ENCODE measurements around the gene PODXL2.

PODXL2 gene

DNA sequence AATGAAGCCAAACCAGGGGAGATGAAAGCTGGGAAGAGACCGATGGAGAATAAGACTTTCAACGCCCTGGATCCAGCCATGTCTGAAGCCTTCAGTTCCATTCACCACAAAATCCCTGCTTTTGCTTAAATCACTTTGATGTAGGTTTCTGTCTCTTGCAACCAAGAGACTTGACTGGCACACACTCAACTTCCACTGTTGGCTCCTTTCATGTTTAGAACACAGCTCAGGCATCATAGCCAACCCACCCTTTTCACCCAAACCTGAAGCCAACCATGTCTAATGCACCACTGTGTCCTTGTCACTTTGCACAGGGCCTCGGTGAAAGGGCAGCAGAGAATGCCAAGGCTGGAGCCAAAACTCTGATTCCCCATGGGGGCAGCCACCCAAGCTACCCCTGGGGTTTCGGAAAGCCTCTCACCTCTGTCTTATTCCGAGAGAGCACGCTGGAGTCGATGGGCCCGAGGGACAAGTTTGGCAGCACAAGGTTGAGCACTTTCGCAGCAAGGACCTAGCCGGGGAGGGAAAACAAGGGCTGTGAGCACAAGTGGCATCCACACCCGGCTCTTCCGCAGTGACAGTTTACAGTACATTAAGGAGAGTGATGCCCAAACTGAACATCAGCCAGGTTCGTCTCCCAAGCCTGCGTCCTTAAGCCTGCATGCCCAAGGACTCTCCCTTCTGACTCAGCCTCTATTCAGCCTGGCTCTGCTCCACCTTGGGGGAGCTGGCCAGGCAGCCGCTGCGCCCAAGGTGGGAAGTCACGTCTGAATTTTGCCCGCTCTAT, 81.4 kb downstream of the PODXL2 start:
- no peak for FAIRE-seq

- FAIRE-seq: no peak
These were observed 82.2 kb downstream of the PODXL2 start for GRCh38 chr3:127711021-127711695.

DNA sequence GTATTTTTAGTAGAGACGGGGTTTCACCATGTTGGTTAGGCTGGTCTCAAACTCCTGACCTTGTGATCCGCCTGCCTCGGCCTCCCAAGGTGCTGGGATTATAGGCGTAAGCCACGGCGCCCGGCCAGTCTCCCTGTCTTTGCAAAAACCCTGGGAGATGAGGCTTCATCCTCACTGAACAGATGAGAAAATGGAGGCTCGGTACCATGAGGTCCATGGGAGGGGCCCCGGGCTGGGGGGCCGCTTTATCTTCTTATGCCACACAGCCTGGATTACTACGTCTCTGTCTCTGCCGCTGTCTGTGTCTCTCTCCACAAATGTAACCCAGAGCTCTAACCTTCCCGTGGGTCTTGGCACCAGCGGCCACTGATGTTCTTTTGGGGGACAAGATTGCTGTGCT, 82.9 kb downstream of the PODXL2 start:
- no peak for FAIRE-seq

- FAIRE-seq: no peak
These were observed 83.5 kb downstream of the PODXL2 start for GRCh38 chr3:127712461-127712860.

DNA sequence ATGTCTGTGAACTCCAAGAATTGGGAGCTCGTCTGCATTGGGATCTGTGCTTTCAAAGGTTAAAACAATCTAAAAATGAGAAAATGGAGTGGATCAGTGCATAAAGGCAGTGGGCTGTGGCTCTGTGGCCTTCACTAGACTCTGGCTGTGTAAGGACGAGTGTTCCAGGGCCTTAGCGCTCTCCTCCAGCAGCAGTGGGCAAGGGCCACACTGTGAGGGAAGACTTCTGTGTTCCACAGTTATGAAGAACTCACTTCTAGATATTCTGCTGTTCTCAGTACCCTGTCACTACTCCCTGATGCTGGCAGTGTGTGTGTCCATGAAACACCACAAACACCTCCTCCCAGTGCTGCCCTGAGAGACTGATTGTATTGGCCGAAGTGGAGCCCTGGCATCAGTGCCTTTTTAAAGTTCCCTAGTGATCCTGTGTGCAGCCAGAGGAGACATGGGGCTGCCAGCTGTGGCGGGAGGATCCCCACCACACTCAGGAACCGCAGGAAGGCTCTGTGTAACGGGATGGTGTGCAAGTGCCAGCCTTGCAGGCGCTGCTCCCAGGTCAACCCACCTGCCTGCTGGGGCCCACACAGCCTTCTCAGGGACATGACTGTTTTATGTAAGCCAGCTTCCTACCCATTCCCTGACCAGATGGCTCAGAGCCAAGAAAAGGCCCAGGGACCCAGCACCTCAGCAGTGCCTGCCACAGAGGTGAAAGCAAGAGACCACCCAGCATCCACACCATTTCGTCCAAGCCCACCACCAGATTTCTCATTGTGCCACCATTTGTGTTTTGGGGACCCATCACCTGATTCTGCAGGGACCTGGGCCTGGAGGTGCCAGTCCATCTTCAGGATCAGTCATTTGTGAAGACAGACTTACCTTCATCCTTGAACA, 84.1 kb downstream of the PODXL2 start:
- FAIRE-seq: no peak

- FAIRE-seq: no peak
These were observed 85.2 kb downstream of the PODXL2 start for GRCh38 chr3:127714125-127714571.

DNA sequence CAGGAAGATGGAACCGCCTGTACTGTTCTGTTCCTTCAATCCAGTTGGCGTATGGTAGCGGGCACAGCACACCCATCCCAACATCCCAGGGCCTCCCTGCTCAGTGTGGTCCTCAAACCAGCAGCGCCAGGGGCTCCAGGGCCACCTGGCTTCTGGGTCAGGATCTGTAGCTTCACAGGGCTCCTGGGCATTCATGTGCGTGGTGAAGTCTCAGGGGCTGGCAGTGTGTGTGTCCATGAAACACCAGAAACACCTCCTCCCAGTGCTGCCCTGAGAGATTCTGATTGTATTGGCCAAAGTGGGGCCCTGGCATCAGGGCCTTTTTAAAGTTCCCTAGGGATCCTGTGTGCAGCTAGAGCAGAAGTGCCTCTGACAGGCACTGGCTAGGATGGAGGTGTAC, 85.9 kb downstream of the PODXL2 start:
- FAIRE-seq: no peak

- no peak for FAIRE-seq
These were observed 86.5 kb downstream of the PODXL2 start for GRCh38 chr3:127715532-127715931.

GRCh38 chr3:127716384-127716783, 87.4 kb downstream of the PODXL2 start:
- FAIRE-seq: no peak

- no peak for FAIRE-seq
These were observed 88.6 kb downstream of the PODXL2 start for GRCh38 chr3:127717357-127718244.

- FAIRE-seq: no peak
These were observed 89.4 kb downstream of the PODXL2 start for GRCh38 chr3:127718245-127718915.

DNA sequence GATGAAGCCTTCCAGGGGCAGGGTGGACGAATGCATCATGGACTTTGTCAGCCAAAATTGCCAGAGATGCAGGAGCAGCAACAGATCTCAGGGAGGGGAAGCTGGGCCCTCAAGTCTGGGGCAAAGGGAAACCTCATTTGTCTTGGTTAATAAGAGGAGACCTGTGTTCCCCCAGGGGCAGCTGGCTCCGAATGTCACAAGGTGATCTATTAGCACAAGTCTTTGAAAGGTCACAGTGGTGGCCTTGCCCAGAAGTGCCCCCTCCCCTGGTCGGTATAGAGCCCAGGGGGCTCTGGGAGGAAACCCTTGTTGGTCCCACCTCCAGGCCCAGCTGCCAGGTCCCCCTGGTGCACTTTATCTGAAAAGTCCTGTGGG, 89.9 kb downstream of the PODXL2 start:
- FAIRE-seq: no peak

DNA sequence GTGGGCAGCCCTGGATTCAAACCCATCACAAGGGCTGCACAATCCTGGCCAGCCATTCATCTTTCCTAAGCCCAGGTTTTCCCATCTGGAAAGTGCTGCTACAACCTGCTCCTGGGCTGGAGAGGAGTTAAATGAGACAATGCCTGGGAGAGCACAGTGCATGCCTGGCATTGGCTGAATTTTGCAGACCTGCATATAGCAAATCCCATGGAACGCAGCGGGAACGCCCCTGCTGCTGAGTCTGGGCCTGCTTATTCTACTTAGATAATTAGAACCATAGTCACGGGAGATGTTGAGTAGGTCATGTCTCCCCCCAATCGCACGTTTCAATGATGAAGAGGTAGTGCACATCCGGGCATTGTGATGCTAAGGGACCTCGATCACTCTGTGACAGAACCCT, 90.4 kb downstream of the PODXL2 start:
- no peak for FAIRE-seq

- FAIRE-seq: no peak
These were observed 91.3 kb downstream of the PODXL2 start for GRCh38 chr3:127720161-127720823.

DNA sequence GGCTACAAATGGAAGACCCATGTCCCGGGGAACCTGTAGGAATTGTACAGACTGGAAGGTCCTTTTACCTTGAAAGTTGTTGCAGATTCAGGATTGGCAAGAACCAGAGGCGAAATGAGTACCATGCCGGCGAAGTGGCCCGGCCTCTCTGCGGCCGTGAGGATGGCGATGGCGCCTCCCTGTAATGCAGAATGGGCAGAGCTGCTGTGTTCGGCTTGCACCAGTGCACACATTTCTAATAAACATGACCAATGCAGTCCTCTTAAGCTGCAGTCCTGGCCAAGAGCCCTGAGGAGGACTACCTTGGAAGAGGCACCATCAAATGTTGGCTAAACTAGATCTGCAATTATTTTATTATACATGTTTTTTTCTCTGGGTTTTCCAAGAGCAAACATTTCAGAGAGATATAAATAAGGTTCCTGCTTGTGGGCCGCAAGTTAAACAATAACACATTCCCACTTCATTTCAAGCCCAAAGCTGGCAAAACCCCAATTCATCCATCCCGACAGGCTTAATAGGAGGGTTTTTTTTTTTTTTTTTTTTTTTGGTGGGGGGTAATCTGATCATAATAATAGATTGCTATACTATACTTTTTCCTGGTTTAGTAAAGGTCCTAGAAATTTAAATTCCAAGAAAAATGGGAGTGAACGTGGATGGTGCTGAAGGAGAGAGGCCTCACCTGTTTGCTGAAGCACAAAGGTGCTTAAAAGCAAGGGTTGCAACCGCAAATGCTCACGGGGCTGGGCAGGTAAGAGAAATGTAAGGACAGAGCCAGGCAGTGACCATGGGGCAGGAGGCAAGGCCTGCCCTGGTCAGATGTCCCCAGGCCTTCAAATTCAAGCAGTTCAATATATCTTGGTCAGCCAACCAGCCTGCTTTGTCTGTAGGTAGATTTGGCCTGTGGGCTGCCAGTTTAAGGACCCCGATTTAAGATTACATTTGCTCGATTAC, 92.3 kb downstream of the PODXL2 start:
- FAIRE-seq: no peak

DNA sequence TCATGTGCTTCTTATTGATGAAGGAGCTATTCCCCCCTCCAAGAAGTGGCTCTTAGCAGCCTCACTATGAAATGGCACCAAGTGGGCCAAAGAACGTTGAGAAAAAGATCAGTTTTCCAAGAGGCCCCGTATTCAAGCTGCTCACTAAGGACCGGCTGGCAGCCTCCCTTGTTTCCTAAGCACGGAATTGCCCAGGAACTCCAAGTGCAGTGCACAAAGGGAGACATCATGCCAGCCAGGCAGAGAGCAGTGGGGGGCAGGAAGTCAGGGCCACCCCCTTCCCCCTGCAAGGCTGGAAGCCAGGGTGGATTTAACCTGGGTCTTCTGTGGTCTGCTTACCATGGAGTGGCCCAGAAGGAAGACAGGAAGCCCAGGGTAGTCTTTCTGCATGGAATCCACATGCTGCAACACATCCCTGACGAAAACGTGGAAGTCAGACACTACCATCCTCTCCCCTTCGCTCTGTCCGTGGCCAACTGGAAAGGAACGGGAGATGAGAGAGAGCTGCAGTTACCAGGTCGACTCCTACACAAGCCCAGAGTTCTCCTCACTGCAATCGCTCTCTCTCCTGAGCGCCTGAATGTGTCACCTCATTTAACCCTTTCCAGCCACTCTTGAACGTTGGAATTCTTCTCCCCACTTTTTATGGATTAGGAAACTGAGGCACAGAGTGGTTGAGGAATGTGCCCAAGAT, 93.3 kb downstream of the PODXL2 start:
- no peak for FAIRE-seq

All from endometrium (tissue), 2 donors.